Osteocyte (in vitro differentiated cells): Measurements from ENCODE around the gene EXOSC9. TPM values are rescaled to one million over a fixed set of nuclear protein-coding genes. Genes with fewer than 3 reads are reported as not detected.

Source experiments
- DNase-seq: peaks from one replicate; pipeline ENCODE4 v3.0.0; 2021; ENCODE audit warnings: mixed read lengths; ENCODE audit not compliant: unreplicated experiment; ENCODE audit errors: extremely low spot score
- H3K27ac Mint-ChIP-seq: one replicate; pipeline ENCODE4 v1.8.0; 2021; ENCODE audit warnings: mild to moderate bottlenecking, mixed read lengths; ENCODE audit not compliant: unreplicated experiment
- H3K27me3 Mint-ChIP-seq: one replicate; pipeline ENCODE4 v1.8.0; 2021; ENCODE audit warnings: mixed read lengths; ENCODE audit not compliant: unreplicated experiment
- H3K36me3 Mint-ChIP-seq: one replicate; pipeline ENCODE4 v1.8.0; 2021; ENCODE audit warnings: mixed read lengths; ENCODE audit not compliant: unreplicated experiment
- H3K4me1 Mint-ChIP-seq: one replicate; pipeline ENCODE4 v1.8.0; 2021; ENCODE audit warnings: mixed read lengths; ENCODE audit not compliant: unreplicated experiment
- H3K4me3 Mint-ChIP-seq: one replicate; pipeline ENCODE4 v1.8.0; 2021; ENCODE audit warnings: mild to moderate bottlenecking, moderate library complexity, mixed read lengths; ENCODE audit not compliant: unreplicated experiment
- H3K9me3 Mint-ChIP-seq: one replicate; pipeline ENCODE4 v1.8.0; 2021; ENCODE audit warnings: mixed read lengths; ENCODE audit not compliant: unreplicated experiment
- total RNA-seq: library from RNA; stranded (reverse); gene quantifications from 2 replicates; pipeline ENCODE4 v1.2.1, GENCODE V29; 2021
- TF ChIP-seq, protein P1 (sequence below): fragments of 200-600 bp; sonication (generic); IDR thresholded peaks from 2 replicates; pipeline ENCODE4 v1.5.0; 2021; ENCODE audit warnings: antibody characterized with exemption, mild to moderate bottlenecking, moderate library complexity

Gene EXOSC9
- total RNA-seq, 1 donor from 2014 or later = 23.3 TPM

DNA sequence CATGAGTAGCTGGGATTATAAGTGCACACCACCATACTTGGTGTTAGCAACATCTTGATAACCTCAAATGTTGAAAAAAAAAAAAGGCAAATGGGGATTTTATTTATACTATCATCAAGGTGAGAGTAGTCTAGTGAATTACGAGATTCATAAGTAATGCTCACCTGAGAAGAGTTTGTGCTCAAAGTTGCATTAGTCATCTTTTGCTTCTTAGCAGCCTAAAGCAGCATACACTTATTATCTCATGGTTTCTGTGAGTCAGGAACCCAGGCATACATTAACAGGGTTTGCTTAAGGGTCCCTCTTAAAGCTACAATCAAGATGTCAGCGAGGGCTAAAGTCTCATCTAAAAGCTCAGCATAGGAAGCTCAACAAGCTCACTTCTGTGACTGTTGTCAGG, 8.2 kb upstream of the EXOSC9 start:
- TF ChIP-seq, protein P1, sequence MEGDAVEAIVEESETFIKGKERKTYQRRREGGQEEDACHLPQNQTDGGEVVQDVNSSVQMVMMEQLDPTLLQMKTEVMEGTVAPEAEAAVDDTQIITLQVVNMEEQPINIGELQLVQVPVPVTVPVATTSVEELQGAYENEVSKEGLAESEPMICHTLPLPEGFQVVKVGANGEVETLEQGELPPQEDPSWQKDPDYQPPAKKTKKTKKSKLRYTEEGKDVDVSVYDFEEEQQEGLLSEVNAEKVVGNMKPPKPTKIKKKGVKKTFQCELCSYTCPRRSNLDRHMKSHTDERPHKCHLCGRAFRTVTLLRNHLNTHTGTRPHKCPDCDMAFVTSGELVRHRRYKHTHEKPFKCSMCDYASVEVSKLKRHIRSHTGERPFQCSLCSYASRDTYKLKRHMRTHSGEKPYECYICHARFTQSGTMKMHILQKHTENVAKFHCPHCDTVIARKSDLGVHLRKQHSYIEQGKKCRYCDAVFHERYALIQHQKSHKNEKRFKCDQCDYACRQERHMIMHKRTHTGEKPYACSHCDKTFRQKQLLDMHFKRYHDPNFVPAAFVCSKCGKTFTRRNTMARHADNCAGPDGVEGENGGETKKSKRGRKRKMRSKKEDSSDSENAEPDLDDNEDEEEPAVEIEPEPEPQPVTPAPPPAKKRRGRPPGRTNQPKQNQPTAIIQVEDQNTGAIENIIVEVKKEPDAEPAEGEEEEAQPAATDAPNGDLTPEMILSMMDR = no peak
- Mint-ChIP-seq H3K4me1 (peaks cover 24% of the 10 kb centered on the region), H3K27ac (no peak overlapping the region), H3K27me3 (no peaks in the 10 kb centered on the region), H3K4me3 (no peak overlapping the region), H3K36me3 (no peaks in the 10 kb centered on the region), H3K9me3 (no peaks in the 10 kb centered on the region)
- DNase-seq = no peak

DNA sequence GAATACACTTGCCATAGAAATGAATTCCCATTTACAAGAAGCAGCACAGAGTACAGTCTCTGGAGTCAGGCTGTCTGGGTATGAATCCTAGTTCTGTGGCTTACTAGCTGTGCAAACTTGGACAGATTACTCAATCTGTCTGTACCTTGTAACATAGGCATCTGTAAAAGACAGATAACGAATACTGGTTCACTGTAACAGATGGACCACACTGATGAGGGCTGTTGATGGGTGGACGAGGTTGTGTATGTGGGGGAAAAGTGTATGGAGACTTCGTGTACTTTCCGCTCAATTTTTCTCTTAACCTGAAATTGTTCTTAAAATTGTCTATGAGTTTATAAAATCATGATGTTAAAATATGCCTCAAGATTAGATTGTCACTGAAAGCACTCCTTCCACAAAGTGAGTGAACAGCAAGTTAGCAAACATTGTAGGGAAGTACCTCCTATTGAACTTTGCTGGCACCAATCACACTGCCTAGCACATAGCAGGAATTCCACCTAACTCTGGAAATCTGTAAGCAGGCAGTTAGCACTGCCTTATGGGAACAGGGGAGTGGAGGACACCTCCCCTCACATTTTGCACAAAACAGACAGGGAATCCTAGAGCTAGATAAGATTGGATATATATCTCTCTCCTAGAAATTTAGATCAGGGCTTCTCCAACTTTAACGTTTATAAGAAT, 6.5 kb upstream of the EXOSC9 start:
- Mint-ChIP-seq H3K36me3 (no peaks in the 10 kb centered on the region), H3K4me1 (peaks cover 16% of the 10 kb centered on the region), H3K9me3 (no peaks in the 10 kb centered on the region), H3K4me3 (no peak overlapping the region), H3K27ac (no peak overlapping the region), H3K27me3 (no peaks in the 10 kb centered on the region)
- TF ChIP-seq, protein P1 = no peak
- DNase-seq = no peak

DNA sequence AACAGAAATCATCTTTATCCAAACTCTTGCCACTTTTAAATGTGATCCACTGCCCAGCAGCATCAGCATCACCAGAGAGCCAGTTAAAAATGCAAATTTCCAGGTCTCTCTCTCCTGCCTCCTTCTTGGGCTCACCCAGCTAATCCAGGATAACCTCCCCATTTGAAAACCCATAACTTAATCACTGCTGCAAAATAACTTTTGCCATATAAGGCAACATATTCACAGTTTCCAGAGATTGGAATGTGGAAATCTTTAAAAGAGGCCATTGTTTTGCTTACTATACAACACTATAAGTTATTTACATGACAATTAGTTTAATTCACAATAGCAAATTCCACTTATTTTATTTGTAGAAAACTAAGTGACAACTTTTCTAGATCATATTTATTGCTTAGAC, 4.8 kb upstream of the EXOSC9 start:
- TF ChIP-seq, protein P1 = no peak

DNA sequence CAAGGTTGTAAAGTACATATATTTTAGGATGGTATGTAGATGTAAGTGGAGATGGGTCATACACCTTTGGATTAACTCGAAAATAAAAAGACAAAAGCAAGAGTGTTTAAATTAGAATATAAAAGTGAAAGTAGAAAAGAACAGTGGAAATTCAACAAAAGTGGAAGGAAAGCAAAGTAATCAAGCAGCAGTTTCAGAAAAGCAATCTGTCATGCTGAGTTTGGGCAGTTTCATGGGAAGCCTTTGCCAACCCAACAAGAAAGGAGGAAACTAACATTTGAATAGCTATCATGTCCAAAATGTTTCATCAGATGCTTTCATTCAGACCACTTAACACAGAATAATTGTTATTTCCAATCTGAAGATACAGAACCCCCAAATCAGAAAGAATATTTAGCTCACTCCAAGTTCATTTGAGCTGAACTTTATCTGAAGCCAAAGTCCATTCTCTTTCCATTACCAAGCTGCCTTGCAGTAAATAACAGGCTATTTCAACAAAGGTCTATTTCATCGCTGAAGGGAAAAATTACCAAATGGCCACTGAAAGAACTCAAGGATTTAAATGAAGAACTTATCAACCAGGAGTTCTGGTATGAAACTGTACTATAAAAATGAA, 1.8 kb upstream of the EXOSC9 start:
- Mint-ChIP-seq H3K27ac (no peak overlapping the region), H3K9me3 (no peaks in the 10 kb centered on the region), H3K4me3 (no peak overlapping the region), H3K4me1 (peaks cover 18% of the 10 kb centered on the region), H3K27me3 (no peaks in the 10 kb centered on the region), H3K36me3 (peaks cover 7% of the 10 kb centered on the region)
- TF ChIP-seq, protein P1 = no peak
- DNase-seq = no peak

More for the DNA sequence above, 4.8 kb upstream of the EXOSC9 start:
- Mint-ChIP-seq H3K27ac (no peak overlapping the region), H3K9me3 (no peaks in the 10 kb centered on the region), H3K27me3 (no peaks in the 10 kb centered on the region), H3K4me1 (peaks cover 14% of the 10 kb centered on the region), H3K4me3 (no peak overlapping the region), H3K36me3 (no peaks in the 10 kb centered on the region)
- no peak for DNase-seq

DNA sequence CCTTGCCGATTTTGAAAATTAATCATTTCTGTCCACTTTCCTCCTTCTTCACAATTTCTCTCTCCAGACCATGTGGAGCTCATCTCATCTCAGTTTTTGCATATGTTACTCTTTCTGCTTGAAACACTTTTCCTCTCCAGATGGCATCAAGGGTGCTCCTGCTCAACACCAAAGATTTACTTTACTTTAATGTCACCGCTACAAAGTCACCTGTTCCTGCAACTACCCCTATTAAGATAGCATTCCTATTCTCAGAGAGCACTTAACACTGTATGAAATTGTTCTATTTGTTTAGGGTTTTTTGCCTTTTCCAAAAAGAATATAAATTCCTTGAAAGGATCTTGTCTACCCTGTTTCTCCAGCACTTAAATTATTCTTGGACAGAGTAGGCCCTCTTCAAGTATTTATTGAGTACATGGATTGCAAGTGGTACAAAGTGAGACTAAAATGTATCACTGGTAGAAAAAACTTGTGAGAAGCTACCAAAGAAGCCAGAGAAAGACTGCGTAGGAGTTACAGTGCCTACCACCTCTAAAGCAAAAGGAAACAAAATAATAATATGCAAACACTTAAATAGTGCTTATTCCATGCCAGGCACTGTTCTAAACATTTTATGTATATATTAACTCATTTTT, 1.1 kb upstream of the EXOSC9 start:
- no peak overlapping the region for H3K4me3 Mint-ChIP-seq
- TF ChIP-seq, protein P1 = no peak
- peaks cover 9% of the 10 kb centered on the region for H3K36me3 Mint-ChIP-seq
- no peaks in the 10 kb centered on the region for H3K9me3 Mint-ChIP-seq
- peaks cover 18% of the 10 kb centered on the region for H3K4me1 Mint-ChIP-seq
- no peaks in the 10 kb centered on the region for H3K27me3 Mint-ChIP-seq
- DNase-seq = no peak
- H3K27ac Mint-ChIP-seq = peak overlapping the region; percentile 97
